SK-N-SH (cell line): ENCODE results near the gene KIFAP3. TPM values are rescaled to one million over a fixed set of nuclear protein-coding genes. Genes with fewer than 3 reads are reported as not detected.
A peak's percentile ranks its signal among the peaks of the same experiment; 100 is the strongest.

ENCODE experiments used
- CTCF ChIA-PET: fragments of 300-600, 350-600 bp; formaldehyde crosslinking; extraction: SDS; loops from one replicate; lab custom pipeline; 2021; lab: Yijun Ruan, JAX
- POLR2A ChIA-PET: fragments of 350-600 bp; sonication (Branson Sonifier 250); formaldehyde crosslinking; extraction: SDS; loops from one replicate; lab custom pipeline; 2020; ENCODE audit warnings: antibody characterized with exemption, inconsistent platforms; lab: Yijun Ruan, JAX
- DNase-seq: peaks from one replicate; pipeline ENCODE4 v3.0.0; 2012
- H2AFZ ChIP-seq: fragments of 200-600 bp; sonication (generic); 2 replicates; pipeline ENCODE4 v1.8.1; 2016; ENCODE audit warnings: antibody characterized with exemption, mild to moderate bottlenecking, low read depth
- H3F3A ChIP-seq: fragments of 200-600 bp; sonication (generic); replicated peaks from 2 replicates; pipeline ENCODE3; 2016; ENCODE audit warnings: antibody characterized with exemption, mild to moderate bottlenecking; ENCODE audit not compliant: insufficient read depth
- H3K27ac ChIP-seq, 2 experiments: fragments of 200-500 bp in 1 of 2; fragments of 200-600 bp in 1 of 2; sonication (Bioruptor generic) in 1 of 2; sonication (generic), shearing (Covaris generic) in 1 of 2; 2 replicates each; pipeline versions ENCODE4 v1.5.1 to v1.6.1; 2014 to 2016; ENCODE audit warnings: low read depth in 2 of 2, inconsistent platforms in 1 of 2, low read length in 1 of 2, mild to moderate bottlenecking in 1 of 2, mixed read lengths in 1 of 2
- H3K27me3 ChIP-seq: fragments of 200-600 bp; sonication (generic), shearing (Covaris generic); 2 replicates; pipeline ENCODE4 v1.6.1; 2016; ENCODE audit warnings: mixed run types; ENCODE audit not compliant: insufficient read depth
- H3K36me3 ChIP-seq, 2 experiments: fragments of 200-500 bp in 1 of 2; fragments of 200-600 bp in 1 of 2; sonication (Bioruptor generic) in 1 of 2; sonication (generic) in 1 of 2; replicated peaks in 1 of 2; 2 replicates each; pipeline versions ENCODE3 to v1.5.1; 2014 to 2016; ENCODE audit warnings: low read length in 1 of 2, mild to moderate bottlenecking in 1 of 2; ENCODE audit not compliant: insufficient read depth in 2 of 2, control insufficient read depth in 1 of 2
- H3K4me1 ChIP-seq, 2 experiments: fragments of 200-500 bp in 1 of 2; fragments of 200-600 bp in 1 of 2; sonication (Bioruptor generic) in 1 of 2; sonication (generic), shearing (Covaris generic) in 1 of 2; 2 replicates each; pipeline versions ENCODE4 v1.5.1 to v1.6.1; 2014 to 2016; ENCODE audit warnings: low read depth in 1 of 2, low read length in 1 of 2, mixed run types in 1 of 2; ENCODE audit not compliant: insufficient read depth in 2 of 2, control insufficient read depth in 1 of 2
- H3K4me2 ChIP-seq: fragments of 200-600 bp; sonication (generic), shearing (Covaris generic); 2 replicates; pipeline ENCODE4 v1.6.1; 2017; ENCODE audit warnings: mixed run types
- H3K4me3 ChIP-seq, 2 experiments: fragments of 200-500 bp in 1 of 2; fragments of 200-600 bp in 1 of 2; sonication (Bioruptor generic) in 1 of 2; sonication (generic), shearing (Covaris generic) in 1 of 2; 2 replicates each; pipeline versions ENCODE4 v1.5.1 to v1.8.1; 2014 to 2016; ENCODE audit warnings: low read depth in 2 of 2, inconsistent platforms in 1 of 2, low read length in 1 of 2, mild to moderate bottlenecking in 1 of 2, mixed read lengths in 1 of 2, moderate library complexity in 1 of 2
- H3K79me2 ChIP-seq: fragments of 200-600 bp; sonication (generic); 2 replicates; pipeline ENCODE4 v1.8.1; 2017; ENCODE audit warnings: mild to moderate bottlenecking; ENCODE audit not compliant: insufficient read depth
- H3K9ac ChIP-seq: fragments of 200-600 bp; sonication (generic); 2 replicates; pipeline ENCODE4 v1.6.1; 2017; ENCODE audit warnings: mixed run types
- H3K9me2 ChIP-seq: fragments of 200-600 bp; sonication (generic); 2 replicates; pipeline ENCODE4 v1.6.1; 2017; ENCODE audit warnings: mixed run types
- H3K9me3 ChIP-seq: fragments of 200-600 bp; sonication (generic); 2 replicates; pipeline ENCODE4 v1.6.1; 2017; ENCODE audit warnings: mixed run types, mild to moderate bottlenecking, moderate library complexity
- H4K20me1 ChIP-seq: fragments of 200-600 bp; sonication (generic); 2 replicates; pipeline ENCODE4 v1.6.1; 2017; ENCODE audit warnings: mild to moderate bottlenecking, mixed run types; ENCODE audit not compliant: insufficient read depth
- CHD2 ChIP-seq: fragments of 150-350 bp; IDR thresholded peaks from 2 replicates; pipeline ENCODE4 v1.6.1; 2018; ENCODE audit warnings: low read length; ENCODE audit not compliant: partially characterized antibody
- CTCF ChIP-seq: fragments of 200-600 bp; sonication (generic); IDR thresholded peaks from 2 replicates; pipeline ENCODE4 v1.6.1; 2017; ENCODE audit warnings: antibody characterized with exemption, mild to moderate bottlenecking, moderate library complexity
- EP300 ChIP-seq, 2 experiments: IDR thresholded peaks; 2 replicates each; pipeline versions ENCODE4 v1.4.0 to v1.6.1; 2012; ENCODE audit warnings: borderline replicate concordance in 1 of 2, low read depth in 1 of 2, low read length in 1 of 2
- FOSL2 ChIP-seq: IDR thresholded peaks from 2 replicates; pipeline ENCODE4 v1.4.0; 2012; ENCODE audit warnings: low read depth, mild to moderate bottlenecking, moderate library complexity, borderline replicate concordance
- FOXJ3 ChIP-seq: sonication (generic); formaldehyde crosslinking; IDR thresholded peaks from 2 replicates; pipeline ENCODE4 v1.5.1; 2020; ENCODE audit warnings: mild to moderate bottlenecking, missing genetic modification reagents
- FOXM1 ChIP-seq: IDR thresholded peaks from 2 replicates; pipeline ENCODE4 v1.4.0; 2012; ENCODE audit warnings: low read depth, mild to moderate bottlenecking
- GATA2 ChIP-seq: sonication (generic); formaldehyde crosslinking; IDR thresholded peaks from 2 replicates; pipeline ENCODE4 v1.5.0; 2020; ENCODE audit warnings: mild to moderate bottlenecking, missing genetic modification reagents
- JUND ChIP-seq: IDR thresholded peaks from 2 replicates; pipeline ENCODE4 v1.4.0; 2012
- MEF2A ChIP-seq: IDR thresholded peaks from 2 replicates; pipeline ENCODE4 v1.4.0; 2012; ENCODE audit warnings: low read depth, borderline replicate concordance
- MXI1 ChIP-seq: IDR thresholded peaks from 2 replicates; pipeline ENCODE4 v1.6.1; 2012; ENCODE audit warnings: mild to moderate bottlenecking, low read depth, low read length, improper control_type of control experiment
- POLR2AphosphoS5 ChIP-seq: IDR thresholded peaks from 2 replicates; pipeline ENCODE4 v1.6.1; 2012; ENCODE audit warnings: low read depth, low read length
- RAD21 ChIP-seq: IDR thresholded peaks from 2 replicates; pipeline ENCODE4 v1.6.1; 2012; ENCODE audit warnings: mild to moderate bottlenecking, low read length
- RCOR1 ChIP-seq: fragments of 150-350 bp; IDR thresholded peaks from 2 replicates; pipeline ENCODE4 v1.6.1; 2017; ENCODE audit warnings: antibody characterized with exemption, low read length
- RFX5 ChIP-seq: IDR thresholded peaks from 2 replicates; pipeline ENCODE4 v1.6.1; 2012; ENCODE audit warnings: mild to moderate bottlenecking, improper control_type of control experiment, low read length
- RXRA ChIP-seq: IDR thresholded peaks from 2 replicates; pipeline ENCODE4 v1.4.0; 2012; ENCODE audit warnings: low read depth, mild to moderate bottlenecking, borderline replicate concordance
- SMC3 ChIP-seq: IDR thresholded peaks from 2 replicates; pipeline ENCODE4 v1.6.1; 2012; ENCODE audit warnings: low read depth, low read length, improper control_type of control experiment
- TAF1 ChIP-seq: IDR thresholded peaks from 2 replicates; pipeline ENCODE4 v1.6.1; 2012; ENCODE audit warnings: low read depth, mild to moderate bottlenecking, low read length, moderate library complexity, borderline replicate concordance
- WGBS: methylation state at CpG from one replicate; pipeline ENCODE4 v1.1.6; 2017; ENCODE audit warnings: low lambda C conversion rate; 5-methylcytosine and 5-hydroxymethylcytosine counted together
- polyA plus RNA-seq, 3 experiments: library from polyadenylated mRNA; depleted of rRNA; stranded (reverse); fragments of >200 nt; gene quantifications; 2 replicates each; pipeline ENCODE4 v1.2.3, GENCODE V29; 2012
- TF ChIP-seq, protein P1 (sequence below): IDR thresholded peaks from 2 replicates; pipeline ENCODE4 v1.4.0; 2012; ENCODE audit warnings: low read depth, borderline replicate concordance

The KIFAP3 gene
- polyA plus RNA-seq, 1 of the 3 experiments (the other 2 are of a cell fraction) = 10.7 TPM

GRCh38 chr1:169970114-169970513 lies 104.4 kb downstream of the KIFAP3 start:
- H3K9me2 ChIP-seq = no peaks in the 10 kb centered on the region
- ChIA-PET POLR2A (no interaction called here), CTCF (interaction anchor here (0.6 kb wide), 1 partner anchor 41 kb away, joined by 3 read pairs; no protein-coding TSS in a partner anchor)
- H3K4me2 ChIP-seq = no peak overlapping the region
- DNase-seq = no peak
- H3K9ac ChIP-seq = no peak overlapping the region
- TF ChIP-seq JUND = no peak
- no peak for TF ChIP-seq RXRA
- no peak for TF ChIP-seq GATA2 (CRISPR knock-in tag)
- no peak for TF ChIP-seq FOXJ3 (CRISPR knock-in tag)
- no peak for TF ChIP-seq POLR2AphosphoS5
- H3K9me3 ChIP-seq = no peaks in the 10 kb centered on the region
- H3K36me3 ChIP-seq = peaks cover 0 to 4% of the 10 kb centered on the region in 2 experiments
- no peaks in the 10 kb centered on the region for H3F3A ChIP-seq
- WGBS = 94% methylated on average over 2 of the region's 2 CpGs
- no peaks in the 10 kb centered on the region for H4K20me1 ChIP-seq
- no peak overlapping the region for H3K27ac ChIP-seq
- no peak overlapping the region for H3K4me3 ChIP-seq
- no peaks in the 10 kb centered on the region; a peak in 1 of 4 replicates for H3K4me1 ChIP-seq
- H3K27me3 ChIP-seq = no peaks in the 10 kb centered on the region
- no peak overlapping the region for H2AFZ ChIP-seq
- no peaks in the 10 kb centered on the region for H3K79me2 ChIP-seq

GRCh38 chr1:169968174-169968573 lies 106.3 kb downstream of the KIFAP3 start:
- Histone ChIP-seq H2AFZ (no peak overlapping the region), H3K9ac (no peak overlapping the region), H3K9me3 (no peaks in the 10 kb centered on the region), H4K20me1 (no peaks in the 10 kb centered on the region), H3F3A (no peaks in the 10 kb centered on the region), H3K4me1 (no peaks in the 10 kb centered on the region; a peak in 1 of 4 replicates), H3K27ac (no peak overlapping the region; a peak in 2 of 4 replicates), H3K27me3 (no peaks in the 10 kb centered on the region)
- 70% methylated on average over 4 of the region's 4 CpGs for WGBS
- CTCF ChIA-PET = interaction anchor here (0.8 to 1.7 kb wide), 4 partner anchors 10 to 39 kb away, joined by 3 to 4 read pairs (median 4); no protein-coding TSS in a partner anchor
- POLR2A ChIA-PET = interaction anchor here (0.5 kb wide), 1 partner anchor 30 kb away, joined by 4 read pairs; no protein-coding TSS in a partner anchor
- TF ChIP-seq CHD2 (peak; percentile 34), FOXM1 (no peak), GATA2 (CRISPR knock-in tag) (peak; percentile 90), EP300 (IDR thresholded peaks at IDR 0.05; ENCODE audit: borderline replicate concordance in 1 of 2, low read depth in 1 of 2, low read length in 1 of 2) (peak in 1 of 2 experiments; percentile 86; a peak in 2 of 4 replicates), POLR2AphosphoS5 (no peak), MEF2A (no peak), RCOR1 (peak; percentile 67; the same call in 1 of the 2 replicates), RFX5 (no peak)
- TF ChIP-seq, all 33 proteins: peak for 4
- H3K4me2 ChIP-seq = no peak overlapping the region
- no peaks in the 10 kb centered on the region for H3K9me2 ChIP-seq
- H3K79me2 ChIP-seq = no peaks in the 10 kb centered on the region
- no peak for DNase-seq
- H3K36me3 ChIP-seq = peaks cover 2 to 4% of the 10 kb centered on the region in 2 experiments
- no peak overlapping the region for H3K4me3 ChIP-seq

DNA sequence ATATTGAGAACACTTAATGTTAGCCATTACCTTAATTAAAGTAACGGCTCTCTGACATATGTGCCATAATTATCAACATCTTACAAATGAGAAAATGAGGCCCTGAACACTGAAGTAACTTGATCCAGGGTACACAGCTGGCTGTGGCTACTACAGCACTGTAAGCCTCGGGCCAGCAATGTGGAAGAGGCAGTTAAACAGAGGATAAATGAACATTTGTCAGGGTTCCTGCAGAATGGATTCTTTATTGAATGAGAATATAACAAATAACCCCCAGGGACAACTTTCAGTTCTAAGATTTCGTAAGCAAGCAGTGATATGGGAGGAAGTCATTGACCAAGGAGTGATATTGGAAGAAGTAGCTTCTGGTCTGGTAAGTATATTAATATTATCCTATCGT lies 110.3 kb downstream of the KIFAP3 start:
- Histone ChIP-seq H3K9me3 (no peaks in the 10 kb centered on the region), H3F3A (peaks cover 9% of the 10 kb centered on the region), H3K79me2 (no peaks in the 10 kb centered on the region), H3K9me2 (no peaks in the 10 kb centered on the region), H2AFZ (no peak overlapping the region), H3K4me1 (no peaks in the 10 kb centered on the region; a peak in 1 of 4 replicates), H3K9ac (no peak overlapping the region), H3K4me3 (no peak overlapping the region), H3K27me3 (no peaks in the 10 kb centered on the region), H3K36me3 (peaks cover 4% of the 10 kb centered on the region in 2 experiments), H3K4me2 (no peak overlapping the region), H3K27ac (no peak overlapping the region), H4K20me1 (no peaks in the 10 kb centered on the region)
- ChIA-PET POLR2A (no interaction called here), CTCF (no interaction called here)
- 94% methylated on average over 4 of the region's 4 CpGs for WGBS
- no peak for DNase-seq
- TF ChIP-seq POLR2AphosphoS5 = no peak
- TF ChIP-seq FOSL2 = no peak
- TF ChIP-seq MXI1 = no peak
- TF ChIP-seq, protein P1, sequence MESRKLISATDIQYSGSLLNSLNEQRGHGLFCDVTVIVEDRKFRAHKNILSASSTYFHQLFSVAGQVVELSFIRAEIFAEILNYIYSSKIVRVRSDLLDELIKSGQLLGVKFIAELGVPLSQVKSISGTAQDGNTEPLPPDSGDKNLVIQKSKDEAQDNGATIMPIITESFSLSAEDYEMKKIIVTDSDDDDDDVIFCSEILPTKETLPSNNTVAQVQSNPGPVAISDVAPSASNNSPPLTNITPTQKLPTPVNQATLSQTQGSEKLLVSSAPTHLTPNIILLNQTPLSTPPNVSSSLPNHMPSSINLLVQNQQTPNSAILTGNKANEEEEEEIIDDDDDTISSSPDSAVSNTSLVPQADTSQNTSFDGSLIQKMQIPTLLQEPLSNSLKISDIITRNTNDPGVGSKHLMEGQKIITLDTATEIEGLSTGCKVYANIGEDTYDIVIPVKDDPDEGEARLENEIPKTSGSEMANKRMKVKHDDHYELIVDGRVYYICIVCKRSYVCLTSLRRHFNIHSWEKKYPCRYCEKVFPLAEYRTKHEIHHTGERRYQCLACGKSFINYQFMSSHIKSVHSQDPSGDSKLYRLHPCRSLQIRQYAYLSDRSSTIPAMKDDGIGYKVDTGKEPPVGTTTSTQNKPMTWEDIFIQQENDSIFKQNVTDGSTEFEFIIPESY = no peak
- TF ChIP-seq CHD2 = no peak
- no peak for TF ChIP-seq TAF1
- TF ChIP-seq FOXJ3 (CRISPR knock-in tag) = no peak
- TF ChIP-seq FOXM1 = no peak
- no peak for TF ChIP-seq MEF2A
- no peak for TF ChIP-seq SMC3
- TF ChIP-seq CTCF = no peak
- no peak for TF ChIP-seq RAD21
